GM23338 (cell line): ENCODE measurements around the gene NFKB1. TPM values are rescaled to one million over a fixed set of nuclear protein-coding genes. Genes with fewer than 3 reads are reported as not detected.

Experiments
- ATAC-seq: fragments of 200-7000 bp; cut with Tn5 transposase; 3 replicates; pipeline ENCODE4 v1.9.1; 2020
- DNase-seq: peaks from one replicate; pipeline ENCODE4 v3.0.0-alpha.2; 2015; ENCODE audit warnings: low spot score
- H2AFZ ChIP-seq: fragments of 200-600 bp; sonication (generic); 2 replicates; pipeline ENCODE4 v1.8.0; 2016; ENCODE audit warnings: antibody characterized with exemption, mild to moderate bottlenecking, moderate library complexity
- H3F3A ChIP-seq: fragments of 200-600 bp; sonication (generic); replicated peaks from 2 replicates; pipeline ENCODE4 v1.8.0; 2017; ENCODE audit warnings: antibody characterized with exemption, mixed run types, low read depth
- H3K27ac ChIP-seq: fragments of 200-600 bp; sonication (generic); 2 replicates; pipeline ENCODE4 v1.6.1; 2016; ENCODE audit warnings: low read depth
- H3K27me3 ChIP-seq: fragments of 200-600 bp; sonication (generic); 2 replicates; pipeline ENCODE4 v1.8.0; 2016; ENCODE audit warnings: mild to moderate bottlenecking, mixed run types, moderate library complexity; ENCODE audit not compliant: insufficient read depth
- H3K36me3 ChIP-seq: fragments of 200-600 bp; sonication (generic); 2 replicates; pipeline ENCODE4 v1.8.0; 2016; ENCODE audit warnings: mild to moderate bottlenecking; ENCODE audit not compliant: insufficient read depth
- H3K4me1 ChIP-seq: fragments of 200-600 bp; sonication (generic); 2 replicates; pipeline ENCODE4 v1.8.0; 2016; ENCODE audit warnings: mild to moderate bottlenecking, moderate library complexity; ENCODE audit not compliant: insufficient read depth
- H3K4me2 ChIP-seq: fragments of 200-600 bp; sonication (generic); 2 replicates; pipeline ENCODE4 v1.7.1; 2017; ENCODE audit warnings: mixed run types
- H3K4me3 ChIP-seq: fragments of 200-600 bp; sonication (generic); 2 replicates; pipeline ENCODE4 v1.6.1; 2016; ENCODE audit warnings: mixed run types
- H3K79me2 ChIP-seq: fragments of 200-600 bp; sonication (generic); replicated peaks from 2 replicates; pipeline ENCODE4 v1.8.0; 2017; ENCODE audit warnings: mild to moderate bottlenecking; ENCODE audit not compliant: insufficient read depth
- H3K9me2 ChIP-seq: fragments of 200-600 bp; sonication (generic); 2 replicates; pipeline ENCODE4 v1.8.0; 2017; ENCODE audit not compliant: insufficient read depth
- H4K20me1 ChIP-seq: fragments of 200-600 bp; sonication (generic); replicated peaks from 2 replicates; pipeline ENCODE4 v1.8.0; 2017; ENCODE audit warnings: mild to moderate bottlenecking; ENCODE audit not compliant: insufficient read depth
- H3K27ac Mint-ChIP-seq: 2 replicates; pipeline ENCODE4 v1.8.0; 2020; ENCODE audit warnings: inconsistent platforms, mild to moderate bottlenecking, moderate library complexity, mixed read lengths
- H3K27me3 Mint-ChIP-seq: 3 replicates; pipeline ENCODE4 v1.8.0; 2022; ENCODE audit warnings: low read depth, mild to moderate bottlenecking, moderate library complexity, mixed read lengths, inconsistent platforms; ENCODE audit not compliant: insufficient read depth, poor library complexity
- H3K36me3 Mint-ChIP-seq: 3 replicates; pipeline ENCODE4 v1.8.0; 2021; ENCODE audit warnings: low read depth, mild to moderate bottlenecking, inconsistent platforms, moderate library complexity, mixed read lengths
- H3K4me1 Mint-ChIP-seq: 3 replicates; pipeline ENCODE4 v1.8.0; 2020; ENCODE audit warnings: mild to moderate bottlenecking, inconsistent platforms, mixed read lengths
- H3K4me3 Mint-ChIP-seq: 3 replicates; pipeline ENCODE4 v1.8.0; 2021; ENCODE audit warnings: moderate library complexity, mild to moderate bottlenecking, inconsistent platforms, mixed read lengths
- H3K9me3 Mint-ChIP-seq: 3 replicates; pipeline ENCODE4 v1.8.0; 2020; ENCODE audit warnings: moderate library complexity, mild to moderate bottlenecking, inconsistent platforms, mixed read lengths
- CREB1 ChIP-seq: fragments of 250-450 bp; sonication (Bioruptor Pico); IDR thresholded peaks from 2 replicates; pipeline ENCODE4 v1.5.0; 2020; ENCODE audit warnings: low read depth, mild to moderate bottlenecking, moderate library complexity
- CTCF ChIP-seq, 2 experiments: fragments of 200-600 bp in 1 of 2; sonication (generic) in 1 of 2; conservative IDR thresholded peaks; 2 replicates each; pipeline versions ENCODE4 v1.5.1 to v1.6.1; 2016 to 2017; ENCODE audit warnings: antibody characterized with exemption in 2 of 2, low read depth in 2 of 2, mild to moderate bottlenecking in 2 of 2, moderate library complexity in 1 of 2
- EZH2 ChIP-seq: fragments of 200-600 bp; sonication (generic); IDR thresholded peaks from one replicate; pipeline ENCODE4 v1.8.0; 2017; ENCODE audit warnings: antibody characterized with exemption, mild to moderate bottlenecking, low read depth; ENCODE audit not compliant: unreplicated experiment
- EZH2phosphoT487 ChIP-seq: fragments of 200-600 bp; sonication (generic); IDR thresholded peaks from one replicate; pipeline ENCODE4 v1.8.1; 2018; ENCODE audit warnings: antibody characterized with exemption; ENCODE audit not compliant: unreplicated experiment
- JUNB ChIP-seq: IDR thresholded peaks from one replicate; pipeline ENCODE4 v1.6.1; 2016; ENCODE audit warnings: antibody characterized with exemption; ENCODE audit not compliant: unreplicated experiment
- NANOG ChIP-seq: IDR thresholded peaks from 2 replicates; pipeline ENCODE4 v1.6.1; 2016; ENCODE audit warnings: antibody characterized with exemption, borderline replicate concordance
- POLR2AphosphoS5 ChIP-seq: IDR thresholded peaks from 2 replicates; pipeline ENCODE4 v1.6.1; 2016; ENCODE audit warnings: antibody characterized with exemption, low read depth
- STAT1 ChIP-seq: IDR thresholded peaks from one replicate; pipeline ENCODE4 v1.6.1; 2016; ENCODE audit warnings: antibody characterized with exemption; ENCODE audit not compliant: unreplicated experiment
- ZNF114 ChIP-seq: fragments of 250-450 bp; sonication (Bioruptor Pico); IDR thresholded peaks from 2 replicates; pipeline ENCODE4 v1.5.0; 2020; ENCODE audit warnings: mild to moderate bottlenecking, moderate library complexity
- ZNF331 ChIP-seq: fragments of 250-450 bp; sonication (Bioruptor Pico); IDR thresholded peaks from 2 replicates; pipeline ENCODE4 v1.5.0; 2020; ENCODE audit warnings: low read depth, mild to moderate bottlenecking, moderate library complexity
- polyA plus RNA-seq: library from polyadenylated mRNA; unstranded; fragments of >200 nt; fragmentation: Nextera tagmentation; extraction: Ambion mirVana; gene quantifications from 2 replicates; pipeline ENCODE4 v1.2.1, GENCODE V29; 2016
- total RNA-seq: library from RNA; depleted of rRNA; stranded (reverse); fragments of >200 nt; shearing (Covaris generic); gene quantifications from 2 replicates; pipeline ENCODE4 v1.2.3, GENCODE V29; 2014
- TF ChIP-seq, protein P1 (sequence below): IDR thresholded peaks from one replicate; pipeline ENCODE4 v1.6.1; 2018; ENCODE audit warnings: antibody characterized with exemption; ENCODE audit not compliant: unreplicated experiment
- TF ChIP-seq, protein P2 (sequence below): fragments of 250-450 bp; sonication (Bioruptor Pico); IDR thresholded peaks from 2 replicates; pipeline ENCODE4 v1.5.0; 2020; ENCODE audit warnings: mild to moderate bottlenecking, moderate library complexity
- TF ChIP-seq, protein P3 (sequence below): IDR thresholded peaks from 2 replicates; pipeline ENCODE4 v1.6.1; 2016; ENCODE audit warnings: antibody characterized with exemption

Gene NFKB1
- total and polyA plus RNA-seq, 2 experiments from 2014 or later, result 0.82 to 4.6 TPM

DNA sequence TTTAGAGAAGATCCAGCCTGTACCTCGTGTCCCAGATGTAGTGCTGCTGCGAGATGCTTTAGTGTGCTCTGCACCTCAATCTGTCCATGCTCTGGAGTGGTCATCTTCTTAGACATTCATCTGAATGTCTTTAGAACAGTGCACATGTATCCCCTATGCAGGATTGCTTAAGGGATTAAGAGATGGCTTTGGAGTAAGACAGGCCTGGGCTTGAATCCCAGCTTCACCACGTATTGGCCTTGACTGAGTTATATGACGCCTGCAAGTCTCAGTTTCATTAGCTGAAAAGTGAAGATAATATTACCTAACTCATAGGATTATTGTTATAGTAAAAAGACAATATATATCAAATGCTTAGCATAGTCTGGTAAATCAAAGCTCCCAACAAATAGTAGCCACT, 98.3 kb downstream of the NFKB1 start:
- H3K4me3 ChIP-seq, result no peak overlapping the region
- no peak overlapping the region for H2AFZ ChIP-seq
- H3K79me2 ChIP-seq, result no peaks in the 10 kb centered on the region
- H4K20me1 ChIP-seq, result no peaks in the 10 kb centered on the region
- no peaks in the 10 kb centered on the region for H3K36me3 ChIP-seq
- TF ChIP-seq POLR2AphosphoS5 (no peak), EZH2phosphoT487 (no peak), ZNF114 (CRISPR knock-in tag) (no peak), EZH2 (no peak), CREB1 (CRISPR knock-in tag) (no peak), ZNF331 (no peak), CTCF (conservative IDR thresholded peaks at IDR 0.05; ENCODE audit: low read depth in 2 of 2) (no peak), NANOG (no peak), JUNB (no peak), STAT1 (no peak)
- TF ChIP-seq, protein P1, sequence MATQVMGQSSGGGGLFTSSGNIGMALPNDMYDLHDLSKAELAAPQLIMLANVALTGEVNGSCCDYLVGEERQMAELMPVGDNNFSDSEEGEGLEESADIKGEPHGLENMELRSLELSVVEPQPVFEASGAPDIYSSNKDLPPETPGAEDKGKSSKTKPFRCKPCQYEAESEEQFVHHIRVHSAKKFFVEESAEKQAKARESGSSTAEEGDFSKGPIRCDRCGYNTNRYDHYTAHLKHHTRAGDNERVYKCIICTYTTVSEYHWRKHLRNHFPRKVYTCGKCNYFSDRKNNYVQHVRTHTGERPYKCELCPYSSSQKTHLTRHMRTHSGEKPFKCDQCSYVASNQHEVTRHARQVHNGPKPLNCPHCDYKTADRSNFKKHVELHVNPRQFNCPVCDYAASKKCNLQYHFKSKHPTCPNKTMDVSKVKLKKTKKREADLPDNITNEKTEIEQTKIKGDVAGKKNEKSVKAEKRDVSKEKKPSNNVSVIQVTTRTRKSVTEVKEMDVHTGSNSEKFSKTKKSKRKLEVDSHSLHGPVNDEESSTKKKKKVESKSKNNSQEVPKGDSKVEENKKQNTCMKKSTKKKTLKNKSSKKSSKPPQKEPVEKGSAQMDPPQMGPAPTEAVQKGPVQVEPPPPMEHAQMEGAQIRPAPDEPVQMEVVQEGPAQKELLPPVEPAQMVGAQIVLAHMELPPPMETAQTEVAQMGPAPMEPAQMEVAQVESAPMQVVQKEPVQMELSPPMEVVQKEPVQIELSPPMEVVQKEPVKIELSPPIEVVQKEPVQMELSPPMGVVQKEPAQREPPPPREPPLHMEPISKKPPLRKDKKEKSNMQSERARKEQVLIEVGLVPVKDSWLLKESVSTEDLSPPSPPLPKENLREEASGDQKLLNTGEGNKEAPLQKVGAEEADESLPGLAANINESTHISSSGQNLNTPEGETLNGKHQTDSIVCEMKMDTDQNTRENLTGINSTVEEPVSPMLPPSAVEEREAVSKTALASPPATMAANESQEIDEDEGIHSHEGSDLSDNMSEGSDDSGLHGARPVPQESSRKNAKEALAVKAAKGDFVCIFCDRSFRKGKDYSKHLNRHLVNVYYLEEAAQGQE, result no peak
- TF ChIP-seq, protein P2, sequence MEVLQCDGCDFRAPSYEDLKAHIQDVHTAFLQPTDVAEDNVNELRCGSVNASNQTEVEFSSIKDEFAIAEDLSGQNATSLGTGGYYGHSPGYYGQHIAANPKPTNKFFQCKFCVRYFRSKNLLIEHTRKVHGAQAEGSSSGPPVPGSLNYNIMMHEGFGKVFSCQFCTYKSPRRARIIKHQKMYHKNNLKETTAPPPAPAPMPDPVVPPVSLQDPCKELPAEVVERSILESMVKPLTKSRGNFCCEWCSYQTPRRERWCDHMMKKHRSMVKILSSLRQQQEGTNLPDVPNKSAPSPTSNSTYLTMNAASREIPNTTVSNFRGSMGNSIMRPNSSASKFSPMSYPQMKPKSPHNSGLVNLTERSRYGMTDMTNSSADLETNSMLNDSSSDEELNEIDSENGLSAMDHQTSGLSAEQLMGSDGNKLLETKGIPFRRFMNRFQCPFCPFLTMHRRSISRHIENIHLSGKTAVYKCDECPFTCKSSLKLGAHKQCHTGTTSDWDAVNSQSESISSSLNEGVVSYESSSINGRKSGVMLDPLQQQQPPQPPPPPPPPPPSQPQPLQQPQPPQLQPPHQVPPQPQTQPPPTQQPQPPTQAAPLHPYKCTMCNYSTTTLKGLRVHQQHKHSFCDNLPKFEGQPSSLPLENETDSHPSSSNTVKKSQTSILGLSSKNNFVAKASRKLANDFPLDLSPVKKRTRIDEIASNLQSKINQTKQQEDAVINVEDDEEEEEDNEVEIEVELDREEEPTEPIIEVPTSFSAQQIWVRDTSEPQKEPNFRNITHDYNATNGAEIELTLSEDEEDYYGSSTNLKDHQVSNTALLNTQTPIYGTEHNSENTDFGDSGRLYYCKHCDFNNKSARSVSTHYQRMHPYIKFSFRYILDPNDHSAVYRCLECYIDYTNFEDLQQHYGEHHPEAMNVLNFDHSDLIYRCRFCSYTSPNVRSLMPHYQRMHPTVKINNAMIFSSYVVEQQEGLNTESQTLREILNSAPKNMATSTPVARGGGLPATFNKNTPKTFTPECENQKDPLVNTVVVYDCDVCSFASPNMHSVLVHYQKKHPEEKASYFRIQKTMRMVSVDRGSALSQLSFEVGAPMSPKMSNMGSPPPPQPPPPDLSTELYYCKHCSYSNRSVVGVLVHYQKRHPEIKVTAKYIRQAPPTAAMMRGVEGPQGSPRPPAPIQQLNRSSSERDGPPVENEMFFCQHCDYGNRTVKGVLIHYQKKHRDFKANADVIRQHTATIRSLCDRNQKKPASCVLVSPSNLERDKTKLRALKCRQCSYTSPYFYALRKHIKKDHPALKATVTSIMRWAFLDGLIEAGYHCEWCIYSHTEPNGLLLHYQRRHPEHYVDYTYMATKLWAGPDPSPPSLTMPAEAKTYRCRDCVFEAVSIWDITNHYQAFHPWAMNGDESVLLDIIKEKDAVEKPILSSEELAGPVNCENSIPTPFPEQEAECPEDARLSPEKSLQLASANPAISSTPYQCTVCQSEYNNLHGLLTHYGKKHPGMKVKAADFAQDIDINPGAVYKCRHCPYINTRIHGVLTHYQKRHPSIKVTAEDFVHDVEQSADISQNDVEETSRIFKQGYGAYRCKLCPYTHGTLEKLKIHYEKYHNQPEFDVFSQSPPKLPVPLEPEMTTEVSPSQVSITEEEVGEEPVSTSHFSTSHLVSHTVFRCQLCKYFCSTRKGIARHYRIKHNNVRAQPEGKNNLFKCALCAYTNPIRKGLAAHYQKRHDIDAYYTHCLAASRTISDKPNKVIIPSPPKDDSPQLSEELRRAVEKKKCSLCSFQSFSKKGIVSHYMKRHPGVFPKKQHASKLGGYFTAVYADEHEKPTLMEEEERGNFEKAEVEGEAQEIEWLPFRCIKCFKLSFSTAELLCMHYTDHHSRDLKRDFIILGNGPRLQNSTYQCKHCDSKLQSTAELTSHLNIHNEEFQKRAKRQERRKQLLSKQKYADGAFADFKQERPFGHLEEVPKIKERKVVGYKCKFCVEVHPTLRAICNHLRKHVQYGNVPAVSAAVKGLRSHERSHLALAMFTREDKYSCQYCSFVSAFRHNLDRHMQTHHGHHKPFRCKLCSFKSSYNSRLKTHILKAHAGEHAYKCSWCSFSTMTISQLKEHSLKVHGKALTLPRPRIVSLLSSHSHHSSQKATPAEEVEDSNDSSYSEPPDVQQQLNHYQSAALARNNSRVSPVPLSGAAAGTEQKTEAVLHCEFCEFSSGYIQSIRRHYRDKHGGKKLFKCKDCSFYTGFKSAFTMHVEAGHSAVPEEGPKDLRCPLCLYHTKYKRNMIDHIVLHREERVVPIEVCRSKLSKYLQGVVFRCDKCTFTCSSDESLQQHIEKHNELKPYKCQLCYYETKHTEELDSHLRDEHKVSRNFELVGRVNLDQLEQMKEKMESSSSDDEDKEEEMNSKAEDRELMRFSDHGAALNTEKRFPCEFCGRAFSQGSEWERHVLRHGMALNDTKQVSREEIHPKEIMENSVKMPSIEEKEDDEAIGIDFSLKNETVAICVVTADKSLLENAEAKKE (CRISPR knock-in tag), result no peak
- TF ChIP-seq, protein P3, sequence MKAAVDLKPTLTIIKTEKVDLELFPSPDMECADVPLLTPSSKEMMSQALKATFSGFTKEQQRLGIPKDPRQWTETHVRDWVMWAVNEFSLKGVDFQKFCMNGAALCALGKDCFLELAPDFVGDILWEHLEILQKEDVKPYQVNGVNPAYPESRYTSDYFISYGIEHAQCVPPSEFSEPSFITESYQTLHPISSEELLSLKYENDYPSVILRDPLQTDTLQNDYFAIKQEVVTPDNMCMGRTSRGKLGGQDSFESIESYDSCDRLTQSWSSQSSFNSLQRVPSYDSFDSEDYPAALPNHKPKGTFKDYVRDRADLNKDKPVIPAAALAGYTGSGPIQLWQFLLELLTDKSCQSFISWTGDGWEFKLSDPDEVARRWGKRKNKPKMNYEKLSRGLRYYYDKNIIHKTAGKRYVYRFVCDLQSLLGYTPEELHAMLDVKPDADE, result no peak
- no peak overlapping the region for H3K4me2 ChIP-seq
- no peaks in the 10 kb centered on the region for H3K9me2 ChIP-seq
- H3F3A ChIP-seq, result no peaks in the 10 kb centered on the region
- ATAC-seq (no peak), DNase-seq (no peak)
- H3K4me1 ChIP-seq, result no peaks in the 10 kb centered on the region
- Mint-ChIP-seq H3K27me3 (no peaks in the 10 kb centered on the region), H3K9me3 (no peaks in the 10 kb centered on the region), H3K27ac (no peak overlapping the region), H3K4me3 (no peak overlapping the region), H3K36me3 (no peaks in the 10 kb centered on the region; the same call in 2 of the 3 replicates), H3K4me1 (no peaks in the 10 kb centered on the region)
- no peaks in the 10 kb centered on the region for H3K27me3 ChIP-seq
- H3K27ac ChIP-seq, result no peak overlapping the region
